GM06990 (cell line): ENCODE data around the gene FATE1.

Source experiments
- DNase-seq: peaks from one replicate; pipeline ENCODE4 v3.0.0-alpha.2; 2011; ENCODE audit not compliant: insufficient read length; ENCODE audit errors: extremely low read depth
- H3K27me3 ChIP-seq: replicated peaks from 2 replicates; pipeline ENCODE4 v1.6.0; 2011; ENCODE audit warnings: low read length; ENCODE audit not compliant: control insufficient read depth, insufficient read depth
- H3K36me3 ChIP-seq: 2 replicates; pipeline ENCODE4 v1.5.1; 2011; ENCODE audit warnings: low read length; ENCODE audit not compliant: control insufficient read depth, insufficient read depth
- H3K4me3 ChIP-seq: replicated peaks from 2 replicates; pipeline ENCODE4 v1.5.1; 2011; ENCODE audit warnings: low read depth, mild to moderate bottlenecking, control low read depth, low read length
- CTCF ChIP-seq: IDR thresholded peaks from 2 replicates; pipeline ENCODE4 v1.5.1; 2011; ENCODE audit warnings: low read length, control low read depth, mild to moderate bottlenecking, inconsistent platforms; ENCODE audit not compliant: insufficient read depth, poor library complexity, severe bottlenecking

FATE1 gene

DNA sequence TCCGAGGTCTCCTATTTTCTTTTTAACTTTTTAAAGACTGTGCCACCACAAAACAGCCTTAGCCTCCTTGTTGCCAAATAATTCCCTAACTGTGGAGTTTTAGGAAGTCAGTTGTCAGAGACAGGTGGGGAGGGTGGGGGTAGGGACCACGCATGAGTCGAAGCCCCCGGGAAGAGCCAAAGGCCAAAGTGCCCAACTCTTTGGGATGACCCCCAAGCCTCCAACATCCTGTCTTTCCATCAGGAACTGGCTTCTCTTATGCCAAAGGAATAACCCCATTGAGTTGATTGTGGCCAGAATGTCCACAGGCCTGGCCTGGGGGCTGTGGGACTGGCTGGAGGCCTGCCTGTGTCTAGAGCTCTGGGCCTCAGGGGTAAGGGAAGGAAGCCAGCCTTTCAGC is 14.8 kb upstream of the FATE1 start:
- no peaks in the 10 kb centered on the region for H3K27me3 ChIP-seq
- no peak for TF ChIP-seq CTCF
- no peak for DNase-seq
- no peak overlapping the region for H3K4me3 ChIP-seq
- no peaks in the 10 kb centered on the region for H3K36me3 ChIP-seq

DNA sequence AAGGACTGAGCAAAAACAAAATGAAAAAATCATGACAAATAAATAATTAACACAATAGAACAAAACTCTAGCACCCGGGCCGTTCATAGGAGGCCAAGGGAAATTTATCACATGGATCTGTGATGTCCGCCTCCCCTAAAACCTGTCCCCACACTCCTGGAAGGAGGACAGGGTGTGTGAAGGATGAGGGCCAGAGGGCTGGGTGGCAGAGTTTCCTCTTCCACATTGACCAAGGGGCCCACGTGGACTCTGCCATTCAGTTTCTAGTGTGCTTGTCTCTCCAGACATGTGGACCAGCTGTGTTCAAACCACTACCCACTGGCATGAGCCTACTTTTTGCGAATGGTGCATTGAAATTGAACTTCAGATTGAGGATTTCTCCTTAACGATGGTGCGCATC is 14.3 kb upstream of the FATE1 start:
- no peak overlapping the region for H3K4me3 ChIP-seq
- no peaks in the 10 kb centered on the region for H3K27me3 ChIP-seq
- TF ChIP-seq CTCF: no peak
- DNase-seq: no peak
- no peaks in the 10 kb centered on the region for H3K36me3 ChIP-seq

DNA sequence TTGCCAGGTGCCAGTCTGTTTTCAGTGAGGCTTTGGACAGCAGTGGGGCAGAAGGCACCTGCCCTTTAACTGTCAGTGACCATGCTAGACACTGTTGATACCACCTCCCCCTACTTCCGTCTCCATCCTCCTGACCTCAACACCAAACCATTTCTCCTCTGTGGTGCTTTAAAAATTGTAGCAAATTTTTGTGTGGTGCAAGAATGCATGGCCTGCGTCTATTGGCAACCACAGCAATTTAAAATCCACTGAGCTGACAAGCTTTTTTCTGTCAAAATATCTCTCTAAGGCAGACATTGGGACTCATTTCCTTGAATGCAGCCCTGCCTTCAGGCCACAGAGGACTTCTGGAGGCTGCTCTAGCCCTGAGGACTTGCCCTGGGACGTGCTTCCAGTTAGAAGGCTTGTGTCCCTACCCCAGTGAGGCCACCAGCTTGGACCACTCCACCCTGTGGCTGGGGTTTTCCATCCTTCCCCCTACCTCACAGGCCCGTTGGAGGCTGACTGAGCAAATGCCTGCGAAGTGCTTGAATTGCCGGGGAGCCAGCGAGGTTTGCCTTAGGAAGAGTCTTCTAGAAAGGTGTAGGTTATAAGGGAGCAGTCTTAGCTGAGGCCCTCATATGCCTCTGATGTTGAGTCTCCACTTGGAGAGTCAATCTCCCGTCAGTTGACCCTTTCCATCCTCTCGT is 13.7 kb upstream of the FATE1 start:
- Histone ChIP-seq H3K4me3 (no peak overlapping the region), H3K27me3 (no peaks in the 10 kb centered on the region), H3K36me3 (no peaks in the 10 kb centered on the region)
- TF ChIP-seq CTCF: no peak
- no peak for DNase-seq

GRCh38 chrX:151702741-151703340 is 13.0 kb upstream of the FATE1 start:
- Histone ChIP-seq H3K36me3 (no peaks in the 10 kb centered on the region), H3K4me3 (no peak overlapping the region), H3K27me3 (no peaks in the 10 kb centered on the region)
- no peak for DNase-seq
- TF ChIP-seq CTCF: no peak

DNA sequence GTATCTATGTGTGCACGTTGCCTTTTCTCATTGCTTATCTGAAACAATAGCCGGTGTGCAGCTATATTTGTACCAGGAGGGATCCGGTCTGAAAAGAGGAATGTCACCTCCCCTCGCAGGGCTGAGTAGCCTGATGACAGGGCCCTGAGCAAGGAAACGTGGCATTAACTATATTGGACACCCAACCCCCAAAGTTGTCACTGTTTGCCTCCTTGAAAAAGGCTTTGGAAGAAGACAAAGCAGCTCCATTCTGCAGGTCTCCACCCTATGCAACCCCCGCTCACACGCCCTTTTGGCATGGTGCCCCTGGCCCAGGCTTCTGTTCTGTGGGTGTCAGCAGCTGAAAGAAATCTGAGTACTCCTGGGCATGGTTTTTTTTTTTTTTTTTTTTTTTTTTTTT is 12.3 kb upstream of the FATE1 start:
- Histone ChIP-seq H3K27me3 (no peaks in the 10 kb centered on the region), H3K36me3 (no peaks in the 10 kb centered on the region), H3K4me3 (no peak overlapping the region)
- no peak for TF ChIP-seq CTCF
- DNase-seq: no peak
